T1000 (cell line): ENCODE data around the gene WDR45.

Experiments
- DNase-seq: peaks from one replicate; lab custom pipeline; 2025; ENCODE audit warnings: mixed read lengths; lab: John Stamatoyannopoulos, UW

The WDR45 gene

GRCh38 chrX:49073601-49074575 lies 5.8 kb downstream of the WDR45 start, which contains the start of gene PRAF2:
Gene PRAF2, minus strand, starts transcription at chrX:49074002. Its CDS starts 15 bp downstream, at chrX:49073987.
- DNase-seq, result peak; percentile 87

- no peak for DNase-seq
Measured at GRCh38 chrX:49072712-49073095, 7.0 kb downstream of the WDR45 start.

- DNase-seq, result no peak
Measured at GRCh38 chrX:49071877-49072711, 7.6 kb downstream of the WDR45 start.

- no peak for DNase-seq
Measured at GRCh38 chrX:49070988-49071387, 8.7 kb downstream of the WDR45 start.

GRCh38 chrX:49069038-49069437 lies 10.6 kb downstream of the WDR45 start:
- DNase-seq, result no peak

- DNase-seq, result no peak
Measured at GRCh38 chrX:49067285-49068120, 12.2 kb downstream of the WDR45 start.

GRCh38 chrX:49066690-49067089 lies 13.0 kb downstream of the WDR45 start:
- no peak for DNase-seq

GRCh38 chrX:49066278-49066677 lies 13.4 kb downstream of the WDR45 start:
- no peak for DNase-seq

GRCh38 chrX:49064735-49065134 lies 15.0 kb downstream of the WDR45 start:
- no peak for DNase-seq

- DNase-seq, result no peak
Measured at GRCh38 chrX:49064303-49064702, 15.4 kb downstream of the WDR45 start.

GRCh38 chrX:49063715-49064114 lies 16.0 kb downstream of the WDR45 start:
- DNase-seq, result no peak

- DNase-seq, result no peak
Measured at GRCh38 chrX:49061916-49062315, 17.8 kb downstream of the WDR45 start.

GRCh38 chrX:49061490-49061889 lies 18.2 kb downstream of the WDR45 start:
- no peak for DNase-seq

- no peak for DNase-seq
Measured at GRCh38 chrX:49060914-49061313, 18.8 kb downstream of the WDR45 start.

- DNase-seq, result no peak
Measured at GRCh38 chrX:49059681-49060085, 20.0 kb downstream of the WDR45 start.

- no peak for DNase-seq
Measured at GRCh38 chrX:49059201-49059600, 20.5 kb downstream of the WDR45 start.

- DNase-seq, result no peak
Measured at GRCh38 chrX:49058794-49059193, 20.9 kb downstream of the WDR45 start, which contains the start of gene CCDC120. Gene CCDC120, plus strand, starts transcription at chrX:49058999. Its CDS starts 3,043 bp downstream, at chrX:49062042.

GRCh38 chrX:49054073-49054762 lies 25.5 kb downstream of the WDR45 start:
- DNase-seq, result no peak

GRCh38 chrX:49053223-49054072 lies 26.2 kb downstream of the WDR45 start:
- DNase-seq, result peak; percentile 34

GRCh38 chrX:49043987-49044281 lies 35.8 kb downstream of the WDR45 start:
- DNase-seq, result no peak
